Measurements from ENCODE around the gene CD2AP.

GRCh38 chr6:47626782-47627181, 149.2 kb downstream of the CD2AP start:
- no peak for TF ChIP-seq CTCF (IDR thresholded peaks at IDR 0.05)
- no peak for TF ChIP-seq POLR2A (IDR thresholded peaks at IDR 0.05)
- TF ChIP-seq POLR2AphosphoS5 (IDR thresholded peaks at IDR 0.05), result no peak

Measured in gastroesophageal sphincter (tissue), 3 donors.